ENCODE results near the gene FAM168A.
"Not testable (repeated sequence)": the region's sequence is repeated elsewhere in the genome, so short reads cannot be mapped to it uniquely, and the experiment has no call there.

The FAM168A gene

DNA sequence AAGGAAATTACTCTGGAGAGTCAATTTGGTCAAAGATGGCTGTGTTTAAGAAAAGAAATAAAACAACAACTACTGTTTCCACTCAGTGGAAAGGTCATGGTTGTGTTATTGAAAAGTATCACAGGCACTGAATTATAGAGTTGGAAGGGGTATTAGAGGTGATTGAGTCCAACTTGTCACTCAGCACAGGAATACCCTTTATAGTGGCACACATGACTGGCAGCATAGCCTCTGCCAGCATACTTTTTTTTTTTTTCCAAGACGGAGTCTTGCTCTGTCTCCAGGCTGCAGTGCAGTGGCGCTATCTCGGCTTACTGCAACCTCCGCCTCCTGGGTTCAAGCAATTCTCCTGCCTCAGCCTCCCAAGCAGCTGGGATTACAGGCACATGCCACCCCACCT, 161.1 kb downstream of the FAM168A start:
- not testable (repeated sequence) for DNase-seq (ENCODE audit: low read depth in 2 of 2, low spot score in 1 of 2)

GRCh38 chr11:73431396-73431795, 166.5 kb downstream of the FAM168A start:
- no peak for DNase-seq (ENCODE audit: low read depth in 2 of 2, low spot score in 1 of 2)

DNA sequence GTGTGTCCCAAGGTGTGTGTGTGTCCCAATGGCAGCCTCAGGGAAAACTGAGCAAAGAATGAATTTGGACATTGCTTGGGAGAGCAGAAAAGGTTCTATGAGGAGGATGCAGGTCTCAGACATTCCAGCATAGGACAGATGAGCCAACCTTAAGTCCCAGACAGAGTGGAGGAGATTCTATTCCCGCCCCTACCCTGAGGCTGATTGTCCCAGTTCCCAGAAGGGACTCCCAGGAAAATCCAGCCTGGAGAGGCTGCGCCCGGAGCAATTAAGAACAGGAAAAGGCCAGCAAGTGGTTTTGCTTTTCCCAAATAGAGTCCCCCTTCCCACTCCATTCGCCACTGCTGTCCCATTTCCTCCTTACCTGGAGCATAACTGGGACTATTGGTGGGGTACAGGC, 167.6 kb downstream of the FAM168A start:
- no peak for DNase-seq (ENCODE audit: low read depth in 2 of 2, low spot score in 1 of 2)

DNA sequence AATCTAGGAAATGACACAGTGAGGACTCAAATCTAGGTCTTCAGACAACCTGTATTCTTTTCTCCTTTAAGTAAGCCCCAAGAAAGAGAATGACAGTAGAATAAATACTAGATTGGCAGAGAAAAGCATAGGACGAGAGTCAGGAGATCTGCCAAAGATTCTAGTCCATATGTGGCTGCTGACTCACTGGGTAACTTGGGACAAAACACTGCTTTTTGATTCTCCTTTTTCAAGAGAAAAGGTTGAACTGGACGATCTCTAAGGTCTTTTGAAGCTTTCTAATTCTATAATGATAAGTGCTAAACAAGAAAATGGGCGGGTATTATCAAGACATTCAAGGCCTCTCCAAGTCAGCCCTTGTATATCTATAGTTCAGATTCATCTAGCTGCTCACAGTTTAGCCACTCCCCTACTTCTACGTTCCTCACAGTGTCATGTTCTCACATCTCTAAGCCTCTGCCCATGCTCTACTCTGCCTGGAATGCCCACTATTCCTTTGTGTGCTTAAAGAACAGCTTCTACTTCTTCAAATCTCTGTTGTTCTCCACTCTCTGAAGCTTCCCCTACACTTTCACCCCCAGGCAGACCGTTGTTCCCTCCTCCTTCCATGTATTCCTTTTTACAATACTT, 168.7 kb downstream of the FAM168A start:
- no peak for DNase-seq (ENCODE audit: low read depth in 2 of 2, low spot score in 1 of 2)

- no peak for DNase-seq (ENCODE audit: low read depth in 2 of 2, low spot score in 1 of 2)
These were observed 169.2 kb downstream of the FAM168A start for GRCh38 chr11:73428699-73429098.

- no peak for DNase-seq (ENCODE audit: low read depth in 2 of 2, low spot score in 1 of 2)
These were observed 169.7 kb downstream of the FAM168A start for GRCh38 chr11:73428227-73428626.

GRCh38 chr11:73426219-73426850, 171.6 kb downstream of the FAM168A start:
- DNase-seq (ENCODE audit: low read depth in 2 of 2, low spot score in 1 of 2), result no peak

DNA sequence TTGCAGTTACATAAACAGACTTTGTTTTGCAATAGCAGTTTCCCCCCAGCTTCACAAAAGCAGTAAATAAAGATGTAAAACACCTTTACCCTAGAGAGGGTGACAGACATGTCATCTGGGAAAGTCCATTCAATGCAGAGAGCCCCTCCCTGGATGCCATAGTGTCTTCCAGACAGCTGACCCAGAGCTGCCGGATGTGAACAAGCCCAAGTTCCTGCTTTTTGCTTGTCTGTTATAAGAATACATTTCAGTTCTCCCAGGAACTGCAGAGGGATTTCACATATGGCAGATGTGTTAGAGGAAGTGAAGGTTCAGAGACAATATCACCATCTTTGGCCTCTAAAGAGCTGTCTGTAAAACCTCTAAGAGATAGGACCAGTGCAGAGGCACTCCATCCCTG, 172.8 kb downstream of the FAM168A start:
- DNase-seq (ENCODE audit: low read depth in 2 of 2, low spot score in 1 of 2), result no peak

- DNase-seq (ENCODE audit: low read depth in 2 of 2, low spot score in 1 of 2), result no peak
These were observed 174.4 kb downstream of the FAM168A start for GRCh38 chr11:73423506-73423905.

DNA sequence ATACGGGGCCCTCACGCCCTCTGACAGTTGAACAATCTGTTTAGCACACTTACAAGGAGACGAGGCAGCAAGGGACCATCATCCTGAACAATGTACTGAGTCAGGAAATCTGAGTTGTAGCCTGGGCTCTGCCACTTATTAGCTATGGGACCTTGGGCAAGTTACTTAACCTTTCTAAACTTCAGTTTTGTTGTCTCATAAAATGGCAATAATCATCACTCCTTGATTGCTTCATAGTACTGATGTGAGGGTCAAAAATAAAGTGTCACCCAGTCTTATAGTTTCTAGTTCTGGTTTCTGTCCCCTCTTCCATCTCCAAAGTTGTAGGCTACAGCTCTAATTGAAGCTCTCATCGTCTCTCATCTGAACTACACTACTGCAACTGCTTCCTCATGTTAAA, 175.0 kb downstream of the FAM168A start:
- no peak for DNase-seq (ENCODE audit: low read depth in 2 of 2, low spot score in 1 of 2)

DNA sequence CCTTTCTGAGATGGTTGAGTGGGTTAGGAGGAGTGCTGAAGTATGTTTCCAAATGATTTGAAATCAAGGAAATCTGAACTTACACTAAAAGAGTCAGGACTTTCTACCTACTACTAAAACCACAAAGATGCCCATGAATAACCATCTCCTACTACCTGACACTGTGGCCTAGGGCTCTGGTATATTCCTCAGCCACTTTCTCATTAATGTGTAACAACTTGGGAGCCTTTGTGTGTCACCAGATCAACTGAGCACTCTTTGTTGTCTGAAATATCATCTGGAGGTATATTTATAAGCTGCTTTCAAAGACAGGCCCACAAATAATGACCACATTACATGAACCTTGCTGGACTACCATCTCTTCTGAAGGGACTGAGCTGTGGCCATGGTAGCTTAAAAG, 177.8 kb downstream of the FAM168A start:
- no peak for DNase-seq (ENCODE audit: low read depth in 2 of 2, low spot score in 1 of 2)

DNA sequence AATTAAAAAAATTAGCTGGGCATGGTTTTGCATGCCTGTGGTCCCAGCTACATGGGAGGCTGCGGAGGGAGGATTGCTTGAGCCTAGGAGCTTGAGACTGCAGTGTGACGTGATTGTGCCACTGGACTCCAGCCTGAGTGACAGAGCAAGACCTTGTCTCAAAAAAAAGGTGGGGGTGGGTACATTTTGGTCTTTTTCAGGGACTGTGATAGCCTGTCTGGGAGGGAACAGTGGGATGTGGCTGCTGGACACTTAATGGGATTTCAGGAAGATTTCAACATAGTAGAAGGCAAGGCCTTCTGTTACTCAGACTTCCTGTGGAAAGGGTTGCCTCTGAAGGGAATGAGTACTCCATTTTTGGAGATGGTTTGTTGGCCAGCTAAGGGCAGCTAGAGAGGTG, 181.1 kb downstream of the FAM168A start:
- DNase-seq (ENCODE audit: low read depth in 2 of 2, low spot score in 1 of 2), result no peak

DNA sequence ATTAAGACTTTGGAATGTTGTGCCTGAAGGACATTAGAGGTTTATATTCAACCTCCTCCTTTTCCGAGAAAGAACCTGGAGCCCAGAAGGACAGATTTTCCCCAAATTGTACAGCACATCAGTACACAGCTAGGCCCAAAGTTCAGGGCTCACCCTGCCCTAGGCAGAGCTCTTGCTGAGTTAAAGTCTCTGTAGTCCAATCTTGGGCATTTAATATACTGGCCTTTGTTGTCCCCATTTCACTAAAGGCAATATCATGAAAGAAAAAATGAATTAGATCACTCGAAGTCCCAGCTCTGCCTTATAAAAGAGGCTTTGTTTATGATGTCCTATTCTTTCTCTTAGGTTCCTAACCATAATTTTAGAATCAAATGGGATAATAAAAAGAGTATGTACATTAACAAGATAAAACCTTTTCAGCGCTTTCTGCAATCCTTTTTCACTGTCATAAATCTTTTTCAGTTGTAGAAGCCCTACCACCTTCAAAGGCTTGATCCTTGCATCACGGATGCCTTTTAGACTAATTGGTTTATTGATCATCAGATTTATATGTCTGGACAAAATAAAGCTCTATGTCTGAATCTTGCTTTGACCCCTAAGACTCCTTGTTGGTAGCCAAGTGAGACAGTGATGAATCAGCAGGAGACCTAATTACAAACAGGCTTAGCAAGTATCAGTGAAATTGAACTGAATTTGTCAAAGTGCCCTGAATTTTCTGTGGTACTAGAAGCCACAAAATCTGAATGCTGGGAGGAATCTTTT, 181.9 kb downstream of the FAM168A start:
- no peak for DNase-seq (ENCODE audit: low read depth in 2 of 2, low spot score in 1 of 2)

- no peak for DNase-seq (ENCODE audit: low read depth in 2 of 2, low spot score in 1 of 2)
These were observed 182.8 kb downstream of the FAM168A start for GRCh38 chr11:73414977-73415651.

DNA sequence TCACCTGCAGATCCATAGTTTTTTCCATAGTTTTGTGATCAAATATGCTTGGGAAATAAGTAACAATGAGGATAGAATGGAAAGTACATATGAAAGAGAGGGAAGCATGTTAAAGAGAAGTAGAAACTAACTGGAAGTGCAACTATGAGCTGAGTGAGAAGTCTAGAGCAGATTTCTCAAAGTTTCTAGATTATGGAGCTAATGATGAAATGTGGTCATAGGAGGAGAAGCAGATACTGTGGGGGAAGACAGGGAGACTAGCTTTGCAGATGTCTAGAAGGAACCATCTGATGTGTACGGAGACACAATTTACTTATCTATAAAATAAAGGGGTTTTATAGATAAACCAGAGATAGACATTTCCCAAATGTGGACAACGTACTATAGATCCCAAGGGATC, 184.7 kb downstream of the FAM168A start:
- DNase-seq (ENCODE audit: low read depth in 2 of 2, low spot score in 1 of 2), result no peak

DNA sequence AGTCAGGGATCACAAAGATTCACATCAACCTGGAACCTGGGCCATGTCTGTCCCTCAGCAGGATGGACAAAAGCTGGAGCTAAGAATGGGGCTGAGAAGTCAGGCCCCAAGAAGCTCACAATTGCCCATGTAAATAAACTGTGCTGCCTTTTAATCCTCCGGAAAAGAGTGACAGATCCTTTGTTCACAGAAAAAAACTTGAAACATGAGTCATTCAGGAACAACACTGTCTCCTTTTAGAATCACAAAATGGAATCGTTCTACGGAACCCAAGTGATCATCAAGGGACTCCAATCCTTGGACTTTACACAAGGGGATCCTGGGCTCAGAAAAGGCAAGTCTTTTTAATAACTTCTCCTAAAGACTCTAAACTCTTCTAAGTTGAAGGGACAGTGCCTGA, 185.6 kb downstream of the FAM168A start:
- DNase-seq (ENCODE audit: low read depth in 2 of 2, low spot score in 1 of 2), result no peak

DNA sequence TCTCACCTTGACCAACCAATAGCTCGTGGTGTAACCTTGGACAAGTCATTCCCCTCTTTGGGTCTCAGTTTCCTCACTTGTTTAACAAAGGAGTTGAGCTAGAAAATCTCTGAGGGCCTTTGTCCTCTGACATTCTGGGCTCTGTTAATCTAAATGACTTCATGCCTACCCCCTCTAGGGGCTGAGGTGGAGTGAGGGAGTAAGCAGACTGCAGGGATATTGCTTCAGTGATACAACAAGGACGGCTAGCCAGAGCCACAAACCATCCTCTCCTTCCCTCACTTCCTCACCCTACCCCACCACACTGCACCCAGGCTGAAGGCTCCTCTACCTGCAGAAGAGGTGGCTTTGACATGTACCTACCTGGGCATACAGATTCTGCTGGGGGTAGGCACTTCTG, 186.9 kb downstream of the FAM168A start:
- DNase-seq (ENCODE audit: low read depth in 2 of 2, low spot score in 1 of 2), result no peak

- no peak for DNase-seq (ENCODE audit: low read depth in 2 of 2, low spot score in 1 of 2)
These were observed 187.3 kb downstream of the FAM168A start for GRCh38 chr11:73410627-73411026.

DNA sequence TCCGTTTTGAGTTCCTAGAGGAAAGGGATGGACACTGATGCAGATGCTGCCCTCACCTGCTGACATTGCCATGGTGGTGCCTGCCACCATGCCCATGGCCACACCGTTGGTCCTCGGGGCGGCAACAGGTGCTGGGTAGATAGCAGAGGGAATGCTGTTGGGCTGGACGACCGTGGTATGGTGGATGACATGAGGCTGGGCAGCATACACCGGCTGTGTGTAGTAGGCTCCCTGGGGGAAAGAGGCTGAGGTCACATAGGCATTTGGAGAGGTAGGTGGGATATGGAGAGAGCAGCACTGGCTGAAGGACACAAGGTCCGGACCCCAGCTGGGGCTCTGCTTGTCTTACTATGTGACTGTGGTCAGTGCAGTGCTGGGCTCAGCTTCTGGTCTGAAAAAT, 188.5 kb downstream of the FAM168A start:
- DNase-seq (ENCODE audit: low read depth in 2 of 2, low spot score in 1 of 2), result no peak

GRCh38 chr11:73406619-73407018, 191.3 kb downstream of the FAM168A start:
- no peak for DNase-seq (ENCODE audit: low read depth in 2 of 2, low spot score in 1 of 2)

DNA sequence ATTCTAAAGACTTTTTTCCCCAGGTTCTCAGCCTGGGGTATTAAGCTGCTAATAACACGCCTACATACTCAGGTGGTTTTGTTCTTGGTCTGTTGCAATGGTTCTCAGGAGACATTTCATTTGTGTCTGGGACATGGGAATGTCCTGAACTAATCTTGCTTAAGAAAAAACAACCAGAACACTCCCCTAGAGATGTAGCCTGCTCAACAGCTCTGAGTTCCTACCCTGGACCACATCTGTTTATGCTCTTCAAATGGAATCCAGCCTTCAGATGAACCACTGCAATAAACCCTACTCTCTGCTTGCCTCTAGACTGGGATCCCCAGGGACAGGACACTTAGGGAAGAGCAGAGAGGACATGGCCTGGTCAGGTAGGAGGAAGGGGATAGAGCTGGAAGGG, 191.8 kb downstream of the FAM168A start:
- no peak for DNase-seq (ENCODE audit: low read depth in 2 of 2, low spot score in 1 of 2)

DNA sequence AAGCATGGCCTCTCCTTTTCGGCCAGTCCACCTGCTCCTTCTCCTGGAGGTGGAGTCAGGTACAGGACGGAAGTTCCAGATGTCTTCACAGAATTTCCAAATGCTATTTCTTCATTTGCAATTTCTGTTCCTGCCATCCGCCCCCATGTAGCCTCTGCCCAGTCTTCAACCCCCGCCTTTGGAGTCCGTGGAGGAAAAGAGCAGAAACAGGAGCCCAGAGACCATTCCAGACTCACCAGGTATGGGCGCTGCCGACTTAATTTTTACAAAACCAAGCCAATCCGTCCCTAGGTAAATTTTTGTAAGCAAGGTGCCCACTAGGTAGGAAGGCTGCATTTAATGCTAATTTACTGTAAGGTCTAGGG, 192.8 kb downstream of the FAM168A start:
- DNase-seq (ENCODE audit: low read depth in 2 of 2, low spot score in 1 of 2), result no peak

Data from stimulated activated CD8-positive, alpha-beta memory T cell treated with anti-CD3 and anti-CD28 coated beads, Interleukin-4, amount 100 ng/mL, for 4 hours (primary cell).